Smooth muscle cell (in vitro differentiated cells): Measurements from ENCODE around the gene MEI4. TPM values are rescaled to one million over a fixed set of nuclear protein-coding genes. Genes with fewer than 3 reads are reported as not detected.

ENCODE experiments used
- DNase-seq: peaks from one replicate; lab custom pipeline; 2025; ENCODE audit not compliant: unreplicated experiment; lab: John Stamatoyannopoulos, UW
- H2AFZ ChIP-seq: fragments of 200-600 bp; sonication (generic); 2 replicates; pipeline ENCODE4 v1.6.0; 2016; ENCODE audit warnings: antibody characterized with exemption, low read depth, mild to moderate bottlenecking
- H3F3A ChIP-seq: fragments of 200-600 bp; sonication (generic); 2 replicates; pipeline ENCODE4 v1.6.0; 2017; ENCODE audit warnings: antibody characterized with exemption, low read depth
- H3K27ac ChIP-seq: fragments of 200-600 bp; sonication (generic); 2 replicates; pipeline ENCODE4 v1.5.1; 2016; ENCODE audit warnings: low read depth, mild to moderate bottlenecking
- H3K27me3 ChIP-seq: fragments of 200-600 bp; sonication (generic); 2 replicates; pipeline ENCODE4 v1.6.1; 2016; ENCODE audit warnings: low read depth, mild to moderate bottlenecking
- H3K36me3 ChIP-seq: fragments of 200-600 bp; sonication (generic); 2 replicates; pipeline ENCODE4 v1.5.1; 2016; ENCODE audit warnings: low read depth
- H3K4me1 ChIP-seq: fragments of 200-600 bp; sonication (generic); 2 replicates; pipeline ENCODE4 v1.5.1; 2016; ENCODE audit warnings: low read depth
- H3K4me2 ChIP-seq: fragments of 200-600 bp; sonication (generic); 2 replicates; pipeline ENCODE4 v1.6.0; 2016; ENCODE audit warnings: mild to moderate bottlenecking
- H3K4me3 ChIP-seq: fragments of 200-600 bp; sonication (generic); 2 replicates; pipeline ENCODE4 v1.5.1; 2016; ENCODE audit warnings: mild to moderate bottlenecking
- H3K79me2 ChIP-seq: fragments of 200-600 bp; sonication (generic); 2 replicates; pipeline ENCODE4 v1.6.0; 2016; ENCODE audit warnings: low read depth, mild to moderate bottlenecking
- H3K9ac ChIP-seq: fragments of 200-600 bp; sonication (generic); 2 replicates; pipeline ENCODE4 v1.6.0; 2016; ENCODE audit warnings: low read depth
- H3K9me3 ChIP-seq: fragments of 200-600 bp; sonication (generic); replicated peaks from 2 replicates; pipeline ENCODE4 v1.5.1; 2016; ENCODE audit warnings: low read depth
- H4K20me1 ChIP-seq: fragments of 200-600 bp; sonication (generic); 2 replicates; pipeline ENCODE4 v1.6.0; 2016; ENCODE audit warnings: low read depth
- WGBS: methylation state at CpG from one replicate; pipeline ENCODE4 v1.1.7; 2016; ENCODE audit warnings: low lambda C conversion rate; 5-methylcytosine and 5-hydroxymethylcytosine counted together
- polyA plus RNA-seq: library from polyadenylated mRNA; unstranded; fragments of >200 nt; fragmentation: Nextera tagmentation; extraction: Ambion mirVana; gene quantifications from 2 replicates; pipeline ENCODE4 v1.2.1, GENCODE V29; 2016
- total RNA-seq: library from RNA; depleted of rRNA; stranded (reverse); fragments of >200 nt; gene quantifications from 2 replicates; pipeline ENCODE4 v1.2.3, GENCODE V29; 2014
- TF ChIP-seq, protein P1 (sequence below): fragments of 200-600 bp; sonication (generic); IDR thresholded peaks from 2 replicates; pipeline ENCODE4 v1.5.1; 2017; ENCODE audit warnings: borderline replicate concordance, mild to moderate bottlenecking, antibody characterized with exemption; ENCODE audit not compliant: insufficient read depth, poor library complexity, severe bottlenecking

MEI4 gene
- total and polyA plus RNA-seq, 2 experiments from 2014 or later, result 0.27 TPM; not detected in 1

DNA sequence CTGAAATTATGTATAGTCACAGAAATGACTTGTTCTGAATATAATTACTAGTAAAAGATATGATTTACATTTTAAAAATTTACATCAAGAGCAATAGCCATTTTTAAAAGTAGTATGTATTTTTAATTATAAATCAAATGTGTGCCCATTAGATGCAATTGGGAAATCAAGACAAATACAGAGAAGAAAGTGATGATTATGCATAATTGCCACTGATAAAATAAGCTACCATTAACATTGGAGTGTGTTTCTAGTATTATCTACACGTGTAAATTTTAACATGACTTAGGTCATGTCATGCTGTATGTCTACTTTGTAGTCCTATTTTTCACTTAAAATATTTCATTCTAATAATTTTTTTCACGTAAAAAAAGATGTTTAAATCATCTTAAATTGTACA lies 22.8 kb upstream of the MEI4 start:
- TF ChIP-seq, protein P1, sequence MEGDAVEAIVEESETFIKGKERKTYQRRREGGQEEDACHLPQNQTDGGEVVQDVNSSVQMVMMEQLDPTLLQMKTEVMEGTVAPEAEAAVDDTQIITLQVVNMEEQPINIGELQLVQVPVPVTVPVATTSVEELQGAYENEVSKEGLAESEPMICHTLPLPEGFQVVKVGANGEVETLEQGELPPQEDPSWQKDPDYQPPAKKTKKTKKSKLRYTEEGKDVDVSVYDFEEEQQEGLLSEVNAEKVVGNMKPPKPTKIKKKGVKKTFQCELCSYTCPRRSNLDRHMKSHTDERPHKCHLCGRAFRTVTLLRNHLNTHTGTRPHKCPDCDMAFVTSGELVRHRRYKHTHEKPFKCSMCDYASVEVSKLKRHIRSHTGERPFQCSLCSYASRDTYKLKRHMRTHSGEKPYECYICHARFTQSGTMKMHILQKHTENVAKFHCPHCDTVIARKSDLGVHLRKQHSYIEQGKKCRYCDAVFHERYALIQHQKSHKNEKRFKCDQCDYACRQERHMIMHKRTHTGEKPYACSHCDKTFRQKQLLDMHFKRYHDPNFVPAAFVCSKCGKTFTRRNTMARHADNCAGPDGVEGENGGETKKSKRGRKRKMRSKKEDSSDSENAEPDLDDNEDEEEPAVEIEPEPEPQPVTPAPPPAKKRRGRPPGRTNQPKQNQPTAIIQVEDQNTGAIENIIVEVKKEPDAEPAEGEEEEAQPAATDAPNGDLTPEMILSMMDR, result no peak
- Histone ChIP-seq H3K27me3 (no peaks in the 10 kb centered on the region), H3K9me3 (no peaks in the 10 kb centered on the region), H3K36me3 (no peaks in the 10 kb centered on the region), H3K4me1 (no peaks in the 10 kb centered on the region), H3K79me2 (no peaks in the 10 kb centered on the region), H4K20me1 (no peaks in the 10 kb centered on the region), H3K4me2 (no peak overlapping the region), H3F3A (no peaks in the 10 kb centered on the region), H3K4me3 (no peak overlapping the region), H2AFZ (no peak overlapping the region), H3K27ac (no peak overlapping the region), H3K9ac (no peak overlapping the region)
- 83% methylated on average over 2 of the region's 2 CpGs for WGBS
- no peak for DNase-seq

- no peaks in the 10 kb centered on the region for H4K20me1 ChIP-seq
- H3K79me2 ChIP-seq, result no peaks in the 10 kb centered on the region
- no peaks in the 10 kb centered on the region for H3K27me3 ChIP-seq
- no peaks in the 10 kb centered on the region for H3K36me3 ChIP-seq
- no peak overlapping the region for H3K4me3 ChIP-seq
- no peak for DNase-seq
- peak overlapping the region; percentile 60 for H3K27ac ChIP-seq
- WGBS, result 49% methylated on average over 1 of the region's 1 CpG
- no peaks in the 10 kb centered on the region for H3K9me3 ChIP-seq
- H3K9ac ChIP-seq, result no peak overlapping the region
- no peaks in the 10 kb centered on the region for H3F3A ChIP-seq
- peak overlapping the region; percentile 50 for H3K4me2 ChIP-seq
- H3K4me1 ChIP-seq, result no peaks in the 10 kb centered on the region
- TF ChIP-seq, protein P1, result no peak
- H2AFZ ChIP-seq, result no peak overlapping the region
Observed at GRCh38 chr6:77633471-77633870, 19.4 kb upstream of the MEI4 start.

GRCh38 chr6:77633993-77634715 lies 18.7 kb upstream of the MEI4 start:
- no peaks in the 10 kb centered on the region for H3K27me3 ChIP-seq
- peak overlapping the region; percentile 50 for H3K4me2 ChIP-seq
- H3K27ac ChIP-seq, result peak overlapping the region; percentile 60
- no peak overlapping the region for H3K4me3 ChIP-seq
- H3K36me3 ChIP-seq, result no peaks in the 10 kb centered on the region
- no peaks in the 10 kb centered on the region for H4K20me1 ChIP-seq
- DNase-seq, result no peak
- TF ChIP-seq, protein P1, result no peak
- H3F3A ChIP-seq, result no peaks in the 10 kb centered on the region
- H3K4me1 ChIP-seq, result no peaks in the 10 kb centered on the region
- H3K79me2 ChIP-seq, result no peaks in the 10 kb centered on the region
- no peak overlapping the region for H2AFZ ChIP-seq
- no peaks in the 10 kb centered on the region for H3K9me3 ChIP-seq
- H3K9ac ChIP-seq, result no peak overlapping the region
- 79% methylated on average over 1 of the region's 1 CpG for WGBS
